Measurements from ENCODE around the gene RELN.

DNA sequence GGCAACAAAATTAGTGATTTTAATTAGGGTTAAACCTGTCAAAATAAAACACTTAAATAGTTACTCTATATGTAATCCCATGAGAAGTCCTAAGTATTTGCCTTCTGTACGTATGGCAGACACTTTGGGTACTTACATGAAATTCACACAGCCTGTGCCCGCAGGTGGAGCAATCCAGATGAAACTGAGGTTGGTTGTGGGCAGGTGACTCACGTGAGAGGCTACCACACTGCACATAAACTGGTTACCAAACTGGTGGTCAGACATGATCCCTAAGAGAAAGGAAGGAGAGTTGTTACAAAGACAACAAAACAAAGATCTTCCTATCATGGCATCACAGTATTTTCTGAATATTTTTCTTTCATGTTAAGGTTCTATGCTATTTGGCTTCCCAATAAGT is 156.1 kb downstream of the RELN start:
- TF ChIP-seq, protein P1, sequence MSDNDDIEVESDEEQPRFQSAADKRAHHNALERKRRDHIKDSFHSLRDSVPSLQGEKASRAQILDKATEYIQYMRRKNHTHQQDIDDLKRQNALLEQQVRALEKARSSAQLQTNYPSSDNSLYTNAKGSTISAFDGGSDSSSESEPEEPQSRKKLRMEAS (CRISPR knock-in tag; IDR thresholded peaks at IDR 0.05), result no peak
- TF ChIP-seq, protein P2, sequence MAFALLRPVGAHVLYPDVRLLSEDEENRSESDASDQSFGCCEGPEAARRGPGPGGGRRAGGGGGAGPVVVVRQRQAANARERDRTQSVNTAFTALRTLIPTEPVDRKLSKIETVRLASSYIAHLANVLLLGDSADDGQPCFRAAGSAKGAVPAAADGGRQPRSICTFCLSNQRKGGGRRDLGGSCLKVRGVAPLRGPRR (CRISPR knock-in tag; IDR thresholded peaks at IDR 0.05), result no peak
- TF ChIP-seq, protein P3, sequence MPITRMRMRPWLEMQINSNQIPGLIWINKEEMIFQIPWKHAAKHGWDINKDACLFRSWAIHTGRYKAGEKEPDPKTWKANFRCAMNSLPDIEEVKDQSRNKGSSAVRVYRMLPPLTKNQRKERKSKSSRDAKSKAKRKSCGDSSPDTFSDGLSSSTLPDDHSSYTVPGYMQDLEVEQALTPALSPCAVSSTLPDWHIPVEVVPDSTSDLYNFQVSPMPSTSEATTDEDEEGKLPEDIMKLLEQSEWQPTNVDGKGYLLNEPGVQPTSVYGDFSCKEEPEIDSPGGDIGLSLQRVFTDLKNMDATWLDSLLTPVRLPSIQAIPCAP (CRISPR knock-in tag; IDR thresholded peaks at IDR 0.05; ENCODE audit: borderline replicate concordance), result no peak
- TF ChIP-seq, protein P4, sequence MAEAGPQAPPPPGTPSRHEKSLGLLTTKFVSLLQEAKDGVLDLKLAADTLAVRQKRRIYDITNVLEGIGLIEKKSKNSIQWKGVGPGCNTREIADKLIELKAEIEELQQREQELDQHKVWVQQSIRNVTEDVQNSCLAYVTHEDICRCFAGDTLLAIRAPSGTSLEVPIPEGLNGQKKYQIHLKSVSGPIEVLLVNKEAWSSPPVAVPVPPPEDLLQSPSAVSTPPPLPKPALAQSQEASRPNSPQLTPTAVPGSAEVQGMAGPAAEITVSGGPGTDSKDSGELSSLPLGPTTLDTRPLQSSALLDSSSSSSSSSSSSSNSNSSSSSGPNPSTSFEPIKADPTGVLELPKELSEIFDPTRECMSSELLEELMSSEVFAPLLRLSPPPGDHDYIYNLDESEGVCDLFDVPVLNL (CRISPR knock-in tag; IDR thresholded peaks at IDR 0.05; ENCODE audit: low read depth), result no peak
- no peak for TF ChIP-seq DPF2 (IDR thresholded peaks at IDR 0.05)
- TF ChIP-seq MTA3 (IDR thresholded peaks at IDR 0.05; ENCODE audit: borderline replicate concordance), result no peak
- TF ChIP-seq POLR2A (conservative IDR thresholded peaks at IDR 0.05), result no peak
- TF ChIP-seq CBFB (CRISPR knock-in tag; IDR thresholded peaks at IDR 0.05), result no peak
- TF ChIP-seq NR4A1 (CRISPR knock-in tag; IDR thresholded peaks at IDR 0.05), result no peak
- TF ChIP-seq NR4A1 (tag; IDR thresholded peaks at IDR 0.05), result no peak
- no peak for TF ChIP-seq BDP1 (IDR thresholded peaks at IDR 0.05; ENCODE audit: insufficient read depth, insufficient read length)
- no peak for TF ChIP-seq SMARCA4 (IDR thresholded peaks at IDR 0.05)
